Urothelium cell line (cell line): ENCODE measurements around the gene PLCXD3.

ENCODE experiments used
- DNase-seq: peaks from one replicate; pipeline ENCODE4 v3.0.0; 2011; ENCODE audit warnings: low spot score, mixed read lengths
- FAIRE-seq: peaks from 2 replicates; lab custom pipeline; 2011; peaks lifted over from hg19 to GRCh38; lab: Jason Lieb, UNC

PLCXD3 gene

GRCh38 chr5:41510176-41510831 lies at the start of gene PLCXD3:
Gene PLCXD3, minus strand, starts transcription at chr5:41510601. Its CDS starts 75 bp downstream, at chr5:41510526.
- FAIRE-seq (peak; percentile 20), DNase-seq (peak; percentile 55)

GRCh38 chr5:41559184-41559583 lies 48.8 kb upstream of the PLCXD3 start:
- DNase-seq (no peak), FAIRE-seq (no peak)

- DNase-seq (no peak), FAIRE-seq (no peak)
Measured at GRCh38 chr5:41558295-41558694, 47.9 kb upstream of the PLCXD3 start.

GRCh38 chr5:41547991-41548390 lies 37.6 kb upstream of the PLCXD3 start:
- FAIRE-seq (no peak), DNase-seq (no peak)

- no peak for DNase-seq
- FAIRE-seq = no peak
Measured at GRCh38 chr5:41542183-41542582, 31.8 kb upstream of the PLCXD3 start.

GRCh38 chr5:41539454-41539853 lies 29.1 kb upstream of the PLCXD3 start:
- DNase-seq (no peak), FAIRE-seq (no peak)

GRCh38 chr5:41537581-41537980 lies 27.2 kb upstream of the PLCXD3 start:
- no peak for FAIRE-seq
- no peak for DNase-seq

GRCh38 chr5:41532485-41532884 lies 22.1 kb upstream of the PLCXD3 start:
- FAIRE-seq (no peak), DNase-seq (no peak)

GRCh38 chr5:41527201-41527779 lies 16.9 kb upstream of the PLCXD3 start:
- peak; percentile 82 for DNase-seq
- peak; percentile 91 for FAIRE-seq

GRCh38 chr5:41526699-41527098 lies 16.3 kb upstream of the PLCXD3 start:
- FAIRE-seq = no peak

GRCh38 chr5:41524174-41524573 lies 13.8 kb upstream of the PLCXD3 start:
- no peak for DNase-seq
- FAIRE-seq = no peak

More at GRCh38 chr5:41526699-41527098, 16.3 kb upstream of the PLCXD3 start:
- no peak for DNase-seq

- DNase-seq (no peak), FAIRE-seq (no peak)
Measured at GRCh38 chr5:41522193-41522786, 11.9 kb upstream of the PLCXD3 start.

GRCh38 chr5:41519801-41520200 lies 9.4 kb upstream of the PLCXD3 start:
- FAIRE-seq = no peak
- DNase-seq = no peak

GRCh38 chr5:41517909-41518308 lies 7.5 kb upstream of the PLCXD3 start:
- FAIRE-seq (no peak), DNase-seq (no peak)

- FAIRE-seq = peak; percentile 73
- no peak for DNase-seq
Measured at GRCh38 chr5:41511241-41511640, 840 bp upstream of the PLCXD3 start.

GRCh38 chr5:41509399-41510175 lies 814 bp downstream of the PLCXD3 start:
- FAIRE-seq = no peak
- no peak for DNase-seq

- DNase-seq (no peak), FAIRE-seq (no peak)
Measured at GRCh38 chr5:41508696-41509398, 1.6 kb downstream of the PLCXD3 start.

- DNase-seq = no peak
- no peak for FAIRE-seq
Measured at GRCh38 chr5:41508186-41508585, 2.2 kb downstream of the PLCXD3 start.

- FAIRE-seq (no peak), DNase-seq (no peak)
Measured at GRCh38 chr5:41507501-41507900, 2.9 kb downstream of the PLCXD3 start.

GRCh38 chr5:41503860-41504259 lies 6.5 kb downstream of the PLCXD3 start:
- FAIRE-seq (peak; percentile 35), DNase-seq (no peak)

GRCh38 chr5:41503310-41503709 lies 7.1 kb downstream of the PLCXD3 start:
- DNase-seq = no peak
- no peak for FAIRE-seq
